Psoas muscle (tissue), 8 donors: ENCODE data around the gene EXD3. TPM values are rescaled to one million over a fixed set of nuclear protein-coding genes. Genes with fewer than 3 reads are reported as not detected.
"Not testable (repeated sequence)": the region's sequence is repeated elsewhere in the genome, so short reads cannot be mapped to it uniquely, and the experiment has no call there.

ENCODE experiments used
- ATAC-seq, 4 donors: fragments of 200-7000 bp; cut with Tn5 transposase; one replicate each; pipeline ENCODE4 v1.9.1; 2020; ENCODE audit warnings: moderate library complexity in 3 of 4, mild to moderate bottlenecking in 2 of 4
- DNase-seq, 2 donors: peaks; one replicate each; pipeline ENCODE4 v3.0.0-alpha.2; 2020
- H3K27ac ChIP-seq: fragments of 200-600 bp; one replicate; pipeline ENCODE4 v1.8.0; 2022
- H3K27me3 ChIP-seq, 3 donors: fragments of 200-600 bp in 1 of 3; one replicate each; pipeline versions ENCODE4 v1.6.1 to v1.8.0; 2013 to 2022; ENCODE audit warnings: low read length in 2 of 3, mild to moderate bottlenecking in 2 of 3, moderate library complexity in 1 of 3; ENCODE audit not compliant: insufficient read depth in 3 of 3
- H3K36me3 ChIP-seq, 2 donors: fragments of 200-600 bp in 1 of 2; one replicate each; pipeline versions ENCODE4 v1.6.1 to v1.8.0; 2013 to 2022; ENCODE audit warnings: low read depth in 1 of 2, mild to moderate bottlenecking in 1 of 2, moderate library complexity in 1 of 2; ENCODE audit not compliant: insufficient read depth in 1 of 2
- H3K4me1 ChIP-seq: fragments of 200-600 bp; one replicate; pipeline ENCODE4 v1.8.0; 2022
- H3K4me3 ChIP-seq: fragments of 200-600 bp; one replicate; pipeline ENCODE4 v1.8.0; 2022; ENCODE audit warnings: mild to moderate bottlenecking
- H3K9me3 ChIP-seq: fragments of 200-600 bp; one replicate; pipeline ENCODE4 v1.8.0; 2022
- WGBS, 3 donors: extraction: QIAGEN DNeasy Blood & Tissue Kit; methylation state at CpG; one replicate each; pipeline versions ENCODE4 v1.1.6 to v1.1.7; 2013; 5-methylcytosine and 5-hydroxymethylcytosine counted together
- intact Hi-C, 2 donors: fragments of 100-400 bp; cut with DNase I; formaldehyde crosslinking; loops; one replicate each; pipeline versions ENCODE4 v1.11.0 to v1.14.2; 2022
- polyA plus RNA-seq, 3 donors: library from polyadenylated mRNA; stranded (reverse); fragments of 200-250 nt; gene quantifications; one replicate each; pipeline ENCODE4 v1.2.3, GENCODE V29; 2013
- total RNA-seq, 4 donors: library from RNA; stranded (reverse); fragmentation: NEBNext Ultra II Directional in 2 of 4; extraction: Animal tissue kit (Norgen Biotek cat#: 25700) in 2 of 4; gene quantifications; one replicate each; pipeline versions ENCODE4 v1.2.1 to v1.2.4, GENCODE V29; 2021 to 2023
- TF ChIP-seq, protein P1 (sequence below): fragments of 200-600 bp; IDR thresholded peaks from one replicate; pipeline ENCODE4 v1.8.0; 2022; ENCODE audit warnings: antibody characterized with exemption
- donor health status: healthy with polysubstance abuse.
- donor health status: DM: no; HTN: no; CAD: no; lungs with moderate emphysema.
- donor health status: Bipolar disorder and iron deficiency.
- donor health status: healthy.
- donor health status: DM: yes; HTN: yes; CAD: no.
- donor health status: DM: no; HTN: no; CAD: no.
- donor health status: DM: no; HTN: no; CAD: no.
- donor health status: DM: yes; HTN: yes; CAD: no.

EXD3 gene
- total and polyA plus RNA-seq, 7 donors, result 5.7 to 11.2 (median 9.4) TPM

DNA sequence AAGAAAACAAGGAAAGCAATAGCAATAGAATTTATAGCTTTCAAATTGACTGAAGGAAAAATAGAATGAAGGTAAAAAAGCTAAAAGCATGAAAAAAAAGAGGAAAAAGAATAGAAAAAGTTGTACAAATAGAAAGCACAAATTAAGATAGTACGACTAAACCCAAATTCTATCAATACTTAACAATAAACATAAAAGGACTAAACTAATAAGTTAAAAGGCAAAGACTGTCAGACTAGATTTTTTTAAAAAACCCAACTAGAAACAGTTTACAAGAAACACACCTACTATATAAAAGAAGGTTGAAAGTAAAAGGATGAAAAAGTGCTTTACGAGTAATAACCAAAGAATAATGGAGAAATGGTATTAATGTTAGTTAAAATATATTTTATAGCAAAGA lies 86.2 kb downstream of the EXD3 start:
- no peaks in the 10 kb centered on the region for H3K36me3 ChIP-seq
- intact Hi-C loops, result no loop called here
- no peaks in the 10 kb centered on the region for H3K4me1 ChIP-seq
- H3K9me3 ChIP-seq, result peaks cover 7% of the 10 kb centered on the region
- TF ChIP-seq, protein P1, sequence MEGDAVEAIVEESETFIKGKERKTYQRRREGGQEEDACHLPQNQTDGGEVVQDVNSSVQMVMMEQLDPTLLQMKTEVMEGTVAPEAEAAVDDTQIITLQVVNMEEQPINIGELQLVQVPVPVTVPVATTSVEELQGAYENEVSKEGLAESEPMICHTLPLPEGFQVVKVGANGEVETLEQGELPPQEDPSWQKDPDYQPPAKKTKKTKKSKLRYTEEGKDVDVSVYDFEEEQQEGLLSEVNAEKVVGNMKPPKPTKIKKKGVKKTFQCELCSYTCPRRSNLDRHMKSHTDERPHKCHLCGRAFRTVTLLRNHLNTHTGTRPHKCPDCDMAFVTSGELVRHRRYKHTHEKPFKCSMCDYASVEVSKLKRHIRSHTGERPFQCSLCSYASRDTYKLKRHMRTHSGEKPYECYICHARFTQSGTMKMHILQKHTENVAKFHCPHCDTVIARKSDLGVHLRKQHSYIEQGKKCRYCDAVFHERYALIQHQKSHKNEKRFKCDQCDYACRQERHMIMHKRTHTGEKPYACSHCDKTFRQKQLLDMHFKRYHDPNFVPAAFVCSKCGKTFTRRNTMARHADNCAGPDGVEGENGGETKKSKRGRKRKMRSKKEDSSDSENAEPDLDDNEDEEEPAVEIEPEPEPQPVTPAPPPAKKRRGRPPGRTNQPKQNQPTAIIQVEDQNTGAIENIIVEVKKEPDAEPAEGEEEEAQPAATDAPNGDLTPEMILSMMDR, result no peak
- no peak overlapping the region for H3K27ac ChIP-seq
- ATAC-seq, result no peak
- DNase-seq, result no peak
- H3K27me3 ChIP-seq, result no peaks in the 10 kb centered on the region
- WGBS, 3 donors, result 92 to 100% (median 98%) methylated on average over 2 of the region's 2 CpGs
- H3K4me3 ChIP-seq, result no peak overlapping the region

DNA sequence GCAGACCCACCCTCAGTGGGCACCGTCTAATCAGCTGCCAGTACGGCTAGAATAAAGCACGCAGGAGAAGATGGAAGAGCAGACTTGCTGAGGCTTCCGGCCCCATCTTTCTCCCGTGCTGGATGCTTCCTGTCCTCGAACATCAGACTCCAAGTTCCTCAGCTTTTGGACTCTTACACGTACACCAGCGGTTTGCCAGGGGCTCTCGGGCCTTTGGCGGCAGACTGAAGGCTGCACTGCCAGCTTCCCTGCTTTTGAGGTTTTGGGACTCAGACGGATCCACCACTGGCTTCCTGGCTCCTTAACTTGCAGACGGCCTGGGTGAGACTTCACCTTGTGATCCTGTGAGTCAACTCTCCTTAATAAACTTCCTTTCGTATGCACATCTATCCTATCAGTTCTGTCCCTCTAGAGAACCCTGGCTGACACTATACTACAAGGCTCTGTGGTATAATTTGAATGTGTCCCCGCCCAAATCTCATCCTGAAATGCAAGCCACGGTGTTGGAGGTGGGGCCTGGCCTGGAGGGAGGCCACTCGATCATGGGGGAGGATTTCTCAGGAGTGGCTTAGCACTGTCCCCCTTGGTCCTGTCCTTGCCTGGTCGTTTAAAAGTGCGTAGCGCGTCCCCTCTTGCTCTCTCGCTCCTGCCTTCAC lies 89.8 kb downstream of the EXD3 start:
- TF ChIP-seq, protein P1, result no peak
- Histone ChIP-seq H3K4me3 (no peak overlapping the region), H3K27ac (no peak overlapping the region), H3K4me1 (no peaks in the 10 kb centered on the region), H3K27me3 (no peaks in the 10 kb centered on the region), H3K9me3 (peaks cover 7% of the 10 kb centered on the region), H3K36me3 (no peaks in the 10 kb centered on the region)
- ATAC-seq (no peak), DNase-seq (no peak)
- WGBS, 3 donors, result 69 to 75% (median 74%) methylated on average over 21 of the region's 21 CpGs
- intact Hi-C loops, result no loop called here

DNA sequence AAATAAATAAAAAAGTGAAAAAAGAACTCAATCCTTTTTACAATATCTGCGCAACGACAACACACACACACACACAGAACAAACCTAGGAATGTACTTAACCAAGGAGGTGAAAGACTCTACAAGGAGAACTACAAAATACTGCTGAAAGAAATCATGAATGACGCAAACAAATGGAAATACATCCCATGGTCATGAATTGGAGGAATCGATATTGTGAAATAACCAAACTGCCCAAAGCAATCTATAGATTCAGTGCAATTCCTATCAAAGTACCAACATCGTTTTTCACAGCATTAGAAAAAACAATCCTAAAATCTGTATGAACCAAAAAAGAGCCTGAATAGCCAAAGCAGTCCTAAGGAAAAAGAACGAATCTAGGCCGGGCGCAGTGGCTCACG lies 91.0 kb downstream of the EXD3 start:
- no peak for ATAC-seq
- Histone ChIP-seq H3K27me3 (no peaks in the 10 kb centered on the region), H3K4me3 (no peak overlapping the region), H3K27ac (no peak overlapping the region), H3K4me1 (no peaks in the 10 kb centered on the region), H3K9me3 (peaks cover 3% of the 10 kb centered on the region), H3K36me3 (no peaks in the 10 kb centered on the region)
- TF ChIP-seq, protein P1, result no peak
- WGBS, 3 donors, result 91 to 94% (median 94%) methylated on average over 9 of the region's 9 CpGs
- no peak for DNase-seq
- intact Hi-C loops, result no loop called here

DNA sequence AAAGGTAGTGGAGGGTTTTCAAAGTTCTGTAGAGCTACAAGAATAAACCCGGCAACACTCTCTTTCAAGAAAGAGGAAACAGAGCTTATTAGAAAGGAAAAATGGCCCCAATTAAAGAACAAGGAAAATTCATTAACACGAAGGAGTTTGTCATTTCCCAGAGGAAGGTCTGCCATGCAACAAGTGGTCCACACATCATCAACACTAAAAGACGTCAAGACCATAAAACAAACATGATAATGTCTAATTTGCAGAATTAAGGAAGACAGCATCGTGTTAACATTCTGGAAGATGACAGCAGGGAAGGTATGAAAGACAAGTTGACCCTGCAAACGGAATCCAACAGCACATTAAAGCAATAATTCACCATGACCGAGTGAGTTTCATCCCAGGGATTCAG lies 92.3 kb downstream of the EXD3 start:
- TF ChIP-seq, protein P1, result no peak
- DNase-seq, result no peak
- ATAC-seq, result no peak
- H3K27me3 ChIP-seq, result no peaks in the 10 kb centered on the region
- no peak overlapping the region for H3K4me3 ChIP-seq
- H3K27ac ChIP-seq, result no peak overlapping the region
- H3K4me1 ChIP-seq, result no peaks in the 10 kb centered on the region
- intact Hi-C loops, result no loop called here
- H3K9me3 ChIP-seq, result no peaks in the 10 kb centered on the region
- no peaks in the 10 kb centered on the region for H3K36me3 ChIP-seq
- WGBS, 3 donors, result 72 to 74% (median 74%) methylated on average over 6 of the region's 6 CpGs

DNA sequence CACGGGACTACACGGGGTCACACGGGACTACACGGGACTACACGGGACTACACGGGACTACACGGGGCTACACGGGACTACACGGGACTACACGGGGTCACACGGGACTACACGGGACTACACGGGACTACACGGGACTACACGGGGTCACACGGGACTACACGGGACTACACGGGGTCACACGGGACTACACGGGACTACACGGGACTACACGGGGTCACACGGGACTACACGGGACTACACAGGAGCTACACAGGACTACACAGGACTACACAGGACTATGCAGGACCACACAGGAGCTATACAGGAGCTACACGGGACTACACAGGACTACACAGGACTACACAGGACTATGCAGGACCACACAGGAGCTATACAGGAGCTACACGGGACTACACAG lies 93.4 kb downstream of the EXD3 start:
- H3K4me1 ChIP-seq, H3K9me3 ChIP-seq, H3K4me3 ChIP-seq, H3K27ac ChIP-seq, DNase-seq, ATAC-seq, intact Hi-C loops, H3K27me3 ChIP-seq, H3K36me3 ChIP-seq: not testable (repeated sequence)
- WGBS, 3 donors, result 36 to 67% (median 63%) methylated on average over 6 to 24 of the region's 26 CpGs

DNA sequence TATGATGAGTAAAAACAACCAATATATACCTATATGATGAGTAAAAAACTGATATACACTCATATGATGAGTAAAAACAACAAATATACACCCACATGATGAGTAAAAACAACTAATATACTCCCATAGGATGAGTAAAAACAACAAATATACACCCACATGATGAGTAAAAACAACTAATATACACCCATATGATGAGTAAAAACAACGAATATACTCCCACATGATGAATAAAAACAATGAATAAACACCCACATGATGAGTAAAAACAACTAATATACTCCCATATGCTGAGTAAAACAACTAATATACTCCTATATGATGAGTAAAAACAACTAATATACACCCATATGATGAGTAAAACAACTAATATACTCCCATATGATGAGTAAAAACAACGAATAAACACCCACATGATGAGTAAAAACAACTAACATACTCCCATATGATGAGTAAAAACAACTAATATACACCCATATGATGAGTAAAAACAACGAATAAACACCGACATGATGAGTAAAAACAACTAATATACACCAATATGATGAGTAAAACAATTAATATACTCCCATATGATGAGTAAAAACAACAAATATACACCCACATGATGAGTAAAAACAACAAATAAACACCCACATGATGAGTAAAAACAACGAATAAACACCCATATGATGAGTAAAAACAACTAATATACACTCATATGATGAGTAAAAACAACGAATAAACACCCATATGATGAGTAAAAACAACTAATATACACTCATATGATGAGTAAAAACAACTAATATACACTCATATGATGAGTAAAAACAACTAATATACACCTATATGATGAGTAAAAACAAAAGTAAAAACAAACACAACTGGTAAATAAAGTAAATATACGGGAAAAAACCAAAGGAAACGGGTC lies 95.1 kb downstream of the EXD3 start:
- H3K4me3 ChIP-seq, H3K27me3 ChIP-seq, DNase-seq, ATAC-seq, H3K9me3 ChIP-seq, H3K27ac ChIP-seq, intact Hi-C loops, H3K4me1 ChIP-seq, H3K36me3 ChIP-seq: not testable (repeated sequence)
- WGBS, 3 donors, result 78 to 81% (median 79%) methylated on average over 8 of the region's 8 CpGs
